ENCODE results near the gene TMEM219.
"Not testable (repeated sequence)": the region's sequence is repeated elsewhere in the genome, so short reads cannot be mapped to it uniquely, and the experiment has no call there.

DNA sequence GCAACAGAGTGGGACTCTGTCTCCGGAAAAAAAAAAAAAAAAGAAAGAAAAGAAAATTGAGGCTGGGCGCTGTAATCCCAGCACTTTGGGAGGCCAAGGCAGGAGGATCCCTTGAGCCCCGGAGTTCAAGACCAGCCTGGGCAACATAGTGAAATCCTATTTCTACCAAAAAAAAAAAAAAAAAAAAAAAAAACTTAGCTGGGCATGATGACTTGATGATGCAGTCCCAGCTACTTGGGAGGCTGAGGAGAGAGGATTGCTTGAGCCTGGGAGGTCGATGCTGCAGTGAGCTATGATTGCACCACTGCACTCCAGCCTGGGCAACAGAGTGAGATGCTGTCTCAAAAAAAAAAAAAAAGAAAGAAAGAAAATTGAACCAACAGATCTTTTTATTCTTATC lies 56.1 kb downstream of the TMEM219 start:
- TF ChIP-seq, protein P1, sequence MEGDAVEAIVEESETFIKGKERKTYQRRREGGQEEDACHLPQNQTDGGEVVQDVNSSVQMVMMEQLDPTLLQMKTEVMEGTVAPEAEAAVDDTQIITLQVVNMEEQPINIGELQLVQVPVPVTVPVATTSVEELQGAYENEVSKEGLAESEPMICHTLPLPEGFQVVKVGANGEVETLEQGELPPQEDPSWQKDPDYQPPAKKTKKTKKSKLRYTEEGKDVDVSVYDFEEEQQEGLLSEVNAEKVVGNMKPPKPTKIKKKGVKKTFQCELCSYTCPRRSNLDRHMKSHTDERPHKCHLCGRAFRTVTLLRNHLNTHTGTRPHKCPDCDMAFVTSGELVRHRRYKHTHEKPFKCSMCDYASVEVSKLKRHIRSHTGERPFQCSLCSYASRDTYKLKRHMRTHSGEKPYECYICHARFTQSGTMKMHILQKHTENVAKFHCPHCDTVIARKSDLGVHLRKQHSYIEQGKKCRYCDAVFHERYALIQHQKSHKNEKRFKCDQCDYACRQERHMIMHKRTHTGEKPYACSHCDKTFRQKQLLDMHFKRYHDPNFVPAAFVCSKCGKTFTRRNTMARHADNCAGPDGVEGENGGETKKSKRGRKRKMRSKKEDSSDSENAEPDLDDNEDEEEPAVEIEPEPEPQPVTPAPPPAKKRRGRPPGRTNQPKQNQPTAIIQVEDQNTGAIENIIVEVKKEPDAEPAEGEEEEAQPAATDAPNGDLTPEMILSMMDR (IDR thresholded peaks at IDR 0.05) = not testable (repeated sequence)
- not testable (repeated sequence) for TF ChIP-seq POLR2A (IDR thresholded peaks at IDR 0.05); POLR2AphosphoS5 (IDR thresholded peaks at IDR 0.05); EP300 (IDR thresholded peaks at IDR 0.05; ENCODE audit: low read depth)

Data from transverse colon (tissue), 4 donors.